Suppressor macrophage treated with lipopolysaccharide for 4 hours (primary cell): Measurements from ENCODE around the gene SNX15.

Source experiments
- DNase-seq: peaks from one replicate; pipeline ENCODE4 v3.0.0-alpha.2; 2020

SNX15 gene

DNA sequence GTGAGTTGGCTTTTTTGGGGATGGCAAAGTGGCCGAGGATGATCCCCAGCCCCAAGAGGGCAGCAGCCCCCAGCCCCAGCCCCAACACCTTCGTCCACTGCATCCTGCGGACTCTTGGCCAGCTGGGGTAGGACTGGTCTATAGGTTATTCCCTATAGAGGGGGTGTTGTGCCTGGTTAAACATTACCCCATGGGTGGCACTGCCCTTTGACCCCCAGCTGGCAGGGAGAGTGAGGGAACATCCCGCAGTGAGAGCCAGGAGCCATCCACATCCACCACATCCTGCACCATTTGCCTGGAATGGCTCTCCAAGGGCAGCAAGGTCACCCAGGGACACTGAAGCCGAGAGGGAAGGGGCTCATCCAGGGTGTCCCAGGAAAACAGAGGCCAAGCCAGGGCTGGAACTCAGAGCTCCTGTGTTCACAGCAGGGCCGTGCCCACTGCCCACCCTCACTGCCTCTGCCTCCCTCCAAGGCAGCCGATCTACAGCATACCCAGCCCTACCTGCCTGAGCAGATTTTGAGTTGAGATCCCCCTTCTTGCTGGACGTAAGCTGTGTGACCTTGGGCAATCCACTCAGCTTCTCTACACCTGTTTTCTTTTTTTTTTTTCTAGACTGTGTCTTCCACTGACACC is 31.3 kb downstream of the SNX15 start, which contains the start of gene NAALADL1:
NAALADL1 (minus strand) TSS at position 135 of the 636 bp plus-strand sequence; CDS start at position 103, 32 bp downstream.
- no peak for DNase-seq

DNA sequence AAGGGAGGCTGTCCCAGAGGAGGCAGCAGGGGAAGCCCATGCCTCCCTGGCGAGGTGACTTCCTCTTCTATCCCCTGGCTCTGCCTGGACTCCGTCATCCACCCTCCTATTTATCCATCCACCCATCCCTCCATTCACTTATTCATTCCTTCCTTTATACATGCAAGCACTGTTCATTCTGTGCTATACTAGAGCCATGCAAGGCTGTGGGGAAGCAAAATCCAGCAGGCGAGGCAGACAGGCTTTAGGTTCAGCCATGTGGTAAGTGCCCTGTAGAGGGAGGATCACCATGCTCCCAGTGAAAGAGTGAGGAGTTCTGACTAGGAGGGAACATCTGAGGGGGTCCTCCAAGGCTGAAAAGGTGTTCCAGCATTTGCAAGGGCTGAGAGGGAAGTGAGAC is 32.3 kb downstream of the SNX15 start:
- no peak for DNase-seq

- no peak for DNase-seq
These were observed 33.0 kb downstream of the SNX15 start for GRCh38 chr11:65059959-65060824.

GRCh38 chr11:65060913-65061408 is 33.7 kb downstream of the SNX15 start:
- DNase-seq, result no peak

DNA sequence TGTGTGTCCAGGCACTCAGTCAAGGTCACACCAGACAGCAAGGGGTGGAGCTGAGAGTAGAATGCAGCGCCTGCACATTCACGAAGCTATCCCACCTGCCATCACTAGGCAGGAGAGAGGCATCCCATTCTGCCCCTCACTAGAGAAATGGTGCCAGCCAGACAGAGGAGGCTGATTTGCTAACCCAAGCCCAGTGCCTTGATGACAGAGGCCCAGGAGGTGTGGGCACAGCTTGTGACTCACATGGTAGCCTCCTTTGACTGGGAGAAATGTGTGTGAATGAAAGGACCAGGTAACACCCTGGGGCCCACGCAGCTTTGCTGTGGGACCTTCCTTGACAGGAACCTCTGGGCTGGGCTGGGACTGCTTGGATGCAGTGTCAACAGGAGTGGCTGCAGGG is 36.3 kb downstream of the SNX15 start:
- no peak for DNase-seq

DNA sequence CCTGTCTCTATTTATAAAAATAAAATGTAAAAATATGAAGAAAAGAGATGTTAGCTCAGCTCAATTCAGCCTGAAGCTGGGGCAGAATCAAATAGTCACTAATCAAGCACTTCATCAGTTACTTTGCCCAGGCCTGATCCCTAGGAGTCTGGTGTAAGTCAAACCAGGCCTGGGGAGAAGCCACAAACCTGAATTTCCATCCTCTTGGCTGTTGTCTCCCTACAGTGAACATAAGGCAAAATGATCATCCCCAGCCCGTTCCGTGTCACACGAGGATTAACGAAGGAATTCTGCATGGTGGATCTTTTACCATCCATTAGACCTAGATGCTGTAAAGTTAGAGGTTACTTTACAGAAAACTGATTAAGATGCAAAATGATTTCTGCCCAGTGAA is 37.6 kb downstream of the SNX15 start:
- no peak for DNase-seq

GRCh38 chr11:65065851-65066250 is 38.6 kb downstream of the SNX15 start:
- DNase-seq, result no peak

DNA sequence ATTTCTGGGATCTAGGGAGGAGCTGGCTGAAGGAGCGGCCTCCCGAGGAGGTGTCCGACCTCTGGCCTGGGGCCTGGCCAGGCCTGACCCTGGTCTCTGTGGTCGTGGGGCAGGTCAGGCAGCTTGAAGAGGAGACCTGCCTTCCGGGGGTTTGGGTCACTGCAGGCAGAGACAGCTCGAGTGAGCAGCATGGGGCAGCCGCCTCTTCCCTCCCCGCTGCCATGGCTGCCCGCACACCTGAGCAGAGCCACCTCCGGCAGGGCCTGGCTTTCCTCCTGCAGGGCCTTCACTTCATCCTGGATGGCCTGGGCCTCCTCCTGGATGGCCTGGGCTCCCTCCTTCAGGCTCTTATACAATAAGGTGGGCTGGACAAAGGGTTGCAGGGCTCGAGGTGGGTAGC is 39.1 kb downstream of the SNX15 start:
- DNase-seq, result no peak

GRCh38 chr11:65066805-65067291 is 39.6 kb downstream of the SNX15 start:
- no peak for DNase-seq

GRCh38 chr11:65067446-65067845 is 40.2 kb downstream of the SNX15 start:
- DNase-seq, result no peak

DNA sequence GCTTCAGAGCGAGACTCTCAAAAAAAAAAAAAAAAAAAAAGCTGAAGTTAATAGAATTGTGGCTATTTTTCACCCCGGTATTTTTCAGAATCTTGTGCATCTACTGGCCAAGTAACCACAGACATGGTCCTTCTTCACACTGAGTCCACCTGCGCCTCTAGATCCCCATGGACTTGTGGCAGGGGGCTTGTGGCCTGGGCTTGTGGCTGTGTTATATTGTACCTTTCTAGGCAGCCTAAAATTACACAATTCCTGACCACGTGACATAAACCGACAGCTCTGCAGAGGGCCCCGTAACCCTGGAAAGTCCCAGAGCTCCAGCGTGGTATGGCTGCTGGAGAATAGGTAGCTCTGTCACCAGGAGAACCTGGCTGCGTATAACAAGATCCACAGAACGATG is 42.0 kb downstream of the SNX15 start:
- peak; percentile 43 for DNase-seq

DNA sequence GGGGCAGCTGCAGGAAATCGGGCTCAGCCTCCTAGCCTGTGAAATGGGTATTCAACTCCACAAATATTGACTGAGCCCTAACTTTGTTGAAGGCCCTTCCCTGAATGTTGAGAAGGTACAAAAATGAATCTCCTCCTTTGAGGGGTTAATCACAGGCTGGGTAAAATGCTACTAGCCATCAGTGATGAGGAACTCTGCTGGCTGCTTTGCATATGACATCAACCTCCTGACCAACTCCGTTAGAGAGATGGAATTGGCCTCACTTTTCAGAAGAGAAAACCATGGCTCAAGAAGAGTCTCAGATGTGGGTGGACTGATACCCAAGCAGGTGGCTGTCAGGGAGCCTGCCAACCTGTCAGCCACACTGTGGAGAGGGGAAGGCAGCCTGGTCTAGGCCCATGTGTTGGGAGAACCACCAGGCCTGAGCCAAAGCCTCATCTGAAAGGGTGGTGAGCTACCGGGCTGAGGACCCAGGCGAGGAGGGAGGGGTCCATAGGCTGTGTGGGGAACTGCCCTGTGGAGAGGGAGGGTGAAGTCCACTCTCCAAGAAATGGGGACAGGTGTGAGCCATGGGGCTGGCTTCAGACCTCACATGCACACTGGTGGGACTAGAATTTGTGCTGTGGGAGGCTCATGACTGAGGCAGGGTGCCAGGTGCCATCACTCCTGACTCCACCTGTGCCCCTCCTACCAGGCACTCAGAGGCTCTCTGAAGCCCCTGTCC is 44.8 kb downstream of the SNX15 start:
- DNase-seq, result peak; percentile 34

DNA sequence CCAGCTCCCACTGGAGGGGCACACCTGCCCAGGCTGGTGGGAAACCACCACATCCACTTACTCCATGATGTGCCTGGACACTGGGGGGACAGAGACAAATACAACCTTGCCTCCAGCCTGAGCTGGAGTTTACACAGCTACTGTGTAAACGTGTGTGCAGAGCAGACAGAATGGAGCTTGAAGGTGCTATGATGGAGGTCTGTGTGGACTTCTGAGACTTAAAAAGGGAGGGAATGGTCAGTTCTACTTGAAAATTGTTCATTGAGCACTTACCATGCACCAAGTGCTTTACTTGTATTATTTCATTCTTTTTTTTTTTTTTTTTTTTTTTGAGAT is 45.4 kb downstream of the SNX15 start:
- no peak for DNase-seq

- DNase-seq, result peak; percentile 44
These were observed 50.2 kb downstream of the SNX15 start for GRCh38 chr11:65077451-65077850.

- peak; percentile 59 for DNase-seq
These were observed 50.9 kb downstream of the SNX15 start for GRCh38 chr11:65078151-65078550.

GRCh38 chr11:65078786-65079342 is 51.6 kb downstream of the SNX15 start:
- no peak for DNase-seq

DNA sequence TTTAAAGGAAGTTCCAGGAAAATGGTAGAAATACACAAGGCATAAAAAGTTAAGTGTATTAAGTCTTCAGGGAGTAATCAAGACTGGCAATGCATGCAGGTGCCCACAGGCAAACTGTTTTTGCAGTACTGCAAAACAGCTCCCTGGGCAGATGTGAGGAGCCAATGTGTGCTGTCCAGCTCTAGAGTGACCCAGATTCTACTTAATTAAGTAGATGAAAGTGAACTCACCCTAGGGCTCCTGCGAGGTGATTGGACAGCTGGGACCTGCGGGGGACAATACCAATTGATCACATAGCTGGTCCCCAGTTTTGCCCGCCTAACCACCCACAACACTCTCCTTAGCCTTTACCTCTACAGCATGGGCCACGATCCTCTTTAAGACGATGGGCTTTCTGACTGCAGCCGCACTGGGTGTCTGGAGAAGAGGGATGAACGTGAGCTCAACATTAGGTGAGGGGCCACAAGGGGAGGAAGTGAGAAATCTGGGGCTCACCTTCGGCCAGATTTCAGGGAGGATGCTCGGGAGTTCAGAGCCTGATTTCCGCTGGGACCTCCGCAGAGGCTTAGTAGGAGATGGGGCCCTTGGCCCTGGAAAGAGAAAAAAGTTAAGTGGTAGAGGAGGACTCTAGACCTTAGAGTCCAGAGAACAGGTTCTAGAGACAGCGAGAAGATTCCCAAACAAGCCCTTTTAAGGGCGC is 56.0 kb downstream of the SNX15 start:
- DNase-seq, result no peak

GRCh38 chr11:65083834-65084597 is 56.8 kb downstream of the SNX15 start, which contains the start of the genes CDCA5 and ZFPL1:
CDCA5 (minus strand) TSS chr11:65084040; CDS start chr11:65083978, 62 bp downstream.
ZFPL1 (plus strand) TSS chr11:65084222; CDS start chr11:65084699, 477 bp downstream.
- peak; percentile 98 for DNase-seq

GRCh38 chr11:65084598-65085375 is 57.5 kb downstream of the SNX15 start:
- DNase-seq, result no peak

- DNase-seq, result peak; percentile 36
These were observed 58.2 kb downstream of the SNX15 start for GRCh38 chr11:65085446-65085845.

DNA sequence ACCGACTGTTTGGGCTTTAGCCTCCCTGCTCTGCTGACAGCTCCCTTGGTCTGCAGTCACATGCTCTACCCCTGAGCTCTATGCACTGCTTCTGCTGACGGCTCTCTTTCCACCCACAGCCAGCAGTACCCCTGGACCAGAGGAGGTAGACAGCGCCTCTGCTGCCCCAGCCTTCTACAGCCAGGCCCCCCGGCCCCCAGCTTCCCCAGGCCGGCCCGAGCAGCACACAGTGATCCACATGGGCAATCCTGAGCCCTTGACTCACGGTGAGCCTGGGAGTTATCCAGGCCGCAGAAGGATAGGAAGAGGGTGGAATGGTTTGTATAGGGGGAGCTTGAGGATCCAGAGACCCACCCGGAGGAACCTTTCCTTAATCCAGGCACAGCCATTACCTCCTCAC is 59.6 kb downstream of the SNX15 start:
- no peak for DNase-seq
